OCI-LY3 (cell line): ENCODE measurements around the gene HDAC7.

Experiments used
- EZH2phosphoT487 ChIP-seq: fragments of 200-600 bp; shearing (Covaris generic); IDR thresholded peaks from 2 replicates; pipeline ENCODE4 v1.6.1; 2018; ENCODE audit warnings: antibody characterized with exemption, mixed run types, low read depth
- TF ChIP-seq, protein P1 (sequence below): fragments of 200-600, 300-600 bp; sonication (generic); IDR thresholded peaks from 2 replicates; pipeline ENCODE4 v1.5.1; 2014; ENCODE audit warnings: antibody characterized with exemption, low read length, low read depth

DNA sequence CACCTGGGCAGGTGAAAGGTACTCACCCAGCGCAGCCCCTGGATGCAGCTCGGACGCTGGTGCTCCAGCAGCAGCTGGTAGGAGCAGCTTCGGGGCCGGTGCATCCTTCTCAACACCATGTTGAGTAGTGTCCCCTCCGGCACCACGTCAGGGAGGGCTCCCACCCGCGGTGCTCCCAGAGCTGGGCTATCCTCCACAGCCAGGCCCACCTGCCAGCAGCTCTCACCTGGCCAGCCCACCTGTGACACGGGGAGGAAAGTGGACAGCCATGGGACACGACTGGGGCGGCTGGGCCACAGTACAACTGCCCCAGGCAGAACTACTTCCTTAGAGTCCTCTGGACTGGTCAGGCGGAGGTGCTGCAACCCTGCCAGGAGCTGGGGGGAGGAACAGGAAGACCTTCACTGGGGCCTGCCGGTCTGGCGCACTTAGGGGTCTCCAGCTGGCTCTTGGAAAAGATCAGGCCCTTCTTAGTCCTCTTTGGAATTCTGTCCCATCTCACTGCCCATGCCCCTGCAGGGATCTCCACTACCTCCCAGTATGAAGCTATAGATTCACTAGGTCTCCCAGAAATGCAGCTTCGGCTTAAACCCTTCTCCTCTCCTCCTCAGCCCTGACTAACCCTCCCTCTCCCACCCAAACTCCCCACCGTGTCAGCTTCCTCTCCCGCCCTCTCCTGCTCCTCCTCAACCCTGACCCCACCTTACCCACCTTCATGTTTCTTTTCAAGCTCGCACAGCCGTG lies 61.7 kb downstream of the HDAC7 start:
- TF ChIP-seq, protein P1, sequence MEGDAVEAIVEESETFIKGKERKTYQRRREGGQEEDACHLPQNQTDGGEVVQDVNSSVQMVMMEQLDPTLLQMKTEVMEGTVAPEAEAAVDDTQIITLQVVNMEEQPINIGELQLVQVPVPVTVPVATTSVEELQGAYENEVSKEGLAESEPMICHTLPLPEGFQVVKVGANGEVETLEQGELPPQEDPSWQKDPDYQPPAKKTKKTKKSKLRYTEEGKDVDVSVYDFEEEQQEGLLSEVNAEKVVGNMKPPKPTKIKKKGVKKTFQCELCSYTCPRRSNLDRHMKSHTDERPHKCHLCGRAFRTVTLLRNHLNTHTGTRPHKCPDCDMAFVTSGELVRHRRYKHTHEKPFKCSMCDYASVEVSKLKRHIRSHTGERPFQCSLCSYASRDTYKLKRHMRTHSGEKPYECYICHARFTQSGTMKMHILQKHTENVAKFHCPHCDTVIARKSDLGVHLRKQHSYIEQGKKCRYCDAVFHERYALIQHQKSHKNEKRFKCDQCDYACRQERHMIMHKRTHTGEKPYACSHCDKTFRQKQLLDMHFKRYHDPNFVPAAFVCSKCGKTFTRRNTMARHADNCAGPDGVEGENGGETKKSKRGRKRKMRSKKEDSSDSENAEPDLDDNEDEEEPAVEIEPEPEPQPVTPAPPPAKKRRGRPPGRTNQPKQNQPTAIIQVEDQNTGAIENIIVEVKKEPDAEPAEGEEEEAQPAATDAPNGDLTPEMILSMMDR: no peak
- TF ChIP-seq EZH2phosphoT487: no peak
